Measurements from ENCODE around the gene SNX30. TPM values are rescaled to one million over a fixed set of nuclear protein-coding genes. Genes with fewer than 3 reads are reported as not detected.

Gene SNX30
- total RNA-seq, 1 experiment from 2014 or later = 12.7 TPM

DNA sequence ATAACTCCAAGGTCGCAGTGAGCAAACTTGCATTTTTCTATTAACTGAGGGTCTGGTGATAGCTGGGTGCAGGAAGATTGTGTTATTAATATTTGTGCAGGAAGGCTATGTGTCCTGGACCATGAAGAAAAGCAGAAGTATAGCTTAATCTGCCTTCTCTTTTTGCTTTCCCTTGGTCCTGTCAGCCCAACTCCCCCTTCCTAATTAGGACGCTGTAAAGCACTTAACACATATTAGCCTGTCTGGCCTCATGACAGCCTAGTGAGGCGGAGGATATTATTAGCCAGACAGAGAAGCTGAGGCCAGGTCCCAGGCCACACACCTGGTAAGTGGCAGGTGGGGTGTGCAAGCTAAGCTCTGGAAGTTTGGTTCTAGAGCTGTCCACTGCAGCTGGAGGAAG is 110.6 kb downstream of the SNX30 start:
- H3K4me1 ChIP-seq (ENCODE audit: control insufficient read depth in 1 of 2, insufficient read depth in 2 of 2, low read length in 2 of 2) = peaks cover 2 to 5% of the 10 kb centered on the region in 2 experiments; a peak in 3 of 4 replicates
- DNase-seq (ENCODE audit: low read depth, low spot score) = no peak
- TF ChIP-seq, protein P1, sequence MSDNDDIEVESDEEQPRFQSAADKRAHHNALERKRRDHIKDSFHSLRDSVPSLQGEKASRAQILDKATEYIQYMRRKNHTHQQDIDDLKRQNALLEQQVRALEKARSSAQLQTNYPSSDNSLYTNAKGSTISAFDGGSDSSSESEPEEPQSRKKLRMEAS (IDR thresholded peaks at IDR 0.05) = no peak
- no peak for TF ChIP-seq EZH2 (IDR thresholded peaks at IDR 0.05)
- TF ChIP-seq SIN3A (IDR thresholded peaks at IDR 0.05; ENCODE audit: low read depth) = no peak
- TF ChIP-seq CBX3 (IDR thresholded peaks at IDR 0.05; ENCODE audit: low read depth) = no peak
- no peak for TF ChIP-seq SP1 (IDR thresholded peaks at IDR 0.05; ENCODE audit: low read depth)
- TF ChIP-seq TCF7L2 (IDR thresholded peaks at IDR 0.05; ENCODE audit: borderline replicate concordance, extremely low read depth, insufficient read depth, insufficient read length) = no peak
- TF ChIP-seq POLR2AphosphoS5 (IDR thresholded peaks at IDR 0.05; ENCODE audit: low read depth, low read length) = no peak
- no peak for TF ChIP-seq JUND (IDR thresholded peaks at IDR 0.05)
- no peak for TF ChIP-seq SRF (IDR thresholded peaks at IDR 0.05; ENCODE audit: low read depth)
- no peak for TF ChIP-seq YY1 (IDR thresholded peaks at IDR 0.05; ENCODE audit: extremely low read depth, insufficient replicate concordance, low read depth, low read length)
- no peak for TF ChIP-seq ZFX (IDR thresholded peaks at IDR 0.05)
- TF ChIP-seq REST (IDR thresholded peaks at IDR 0.05; ENCODE audit: low read depth) = no peak
- no peak for TF ChIP-seq CTCF (IDR thresholded peaks at IDR 0.05 in 2 of 3, conservative IDR thresholded peaks at IDR 0.05 in 1 of 3; ENCODE audit: borderline replicate concordance in 1 of 3, insufficient read depth in 1 of 3, low read depth in 2 of 3, low read length in 2 of 3)
- no peak for TF ChIP-seq RAD21 (IDR thresholded peaks at IDR 0.05; ENCODE audit: low read depth)
- no peak for TF ChIP-seq ZBTB33 (IDR thresholded peaks at IDR 0.05; ENCODE audit: extremely low read depth, insufficient replicate concordance, low read length)
- intact Hi-C loops (cut with micrococcal nuclease) = no loop called here
- no peak overlapping the region for H3K27ac ChIP-seq (ENCODE audit: low read depth, low read length)
- H3K9ac ChIP-seq (ENCODE audit: low read length) = no peak overlapping the region
- no TSS peak for BruUV-seq (replicated peaks)
- H3K27me3 ChIP-seq (ENCODE audit: insufficient read depth, low read length) = no peaks in the 10 kb centered on the region
- H3K4me3 ChIP-seq (replicated peaks in 1 of 2; ENCODE audit: low read depth in 1 of 2, low read length in 2 of 2) = no peak overlapping the region
- H3K79me2 ChIP-seq (ENCODE audit: insufficient read depth, low read length) = no peaks in the 10 kb centered on the region
- no peaks in the 10 kb centered on the region for H4K20me1 ChIP-seq (ENCODE audit: insufficient read depth)
- H3K4me2 ChIP-seq (ENCODE audit: low read length) = no peak overlapping the region
- H3K36me3 ChIP-seq (ENCODE audit: control insufficient read depth in 1 of 2, insufficient read depth in 2 of 2, low read length in 2 of 2) = no peaks in the 10 kb centered on the region
- RAD21 ChIA-PET (ENCODE audit: low non-redundant PET in 1 of 2, low total read pairs in 2 of 2, uncharacterized antibody in 2 of 2, unreplicated experiment in 2 of 2) = no interaction called here
- no peaks in the 10 kb centered on the region for H3K9me3 ChIP-seq (ENCODE audit: control insufficient read depth in 1 of 2, insufficient read depth in 1 of 2, low read depth in 1 of 2, low read length in 2 of 2)
- CTCF ChIA-PET = no interaction called here
- H3K9me2 ChIP-seq (ENCODE audit: insufficient read depth) = no peaks in the 10 kb centered on the region
- ATAC-seq = no peak
- H2AFZ ChIP-seq (ENCODE audit: low read depth, low read length, poor library complexity, severe bottlenecking) = no peak overlapping the region
- POLR2A ChIA-PET = no interaction called here
